Prostate gland (tissue), 2 donors: Measurements from ENCODE around the gene DRAM2. TPM values are rescaled to one million over a fixed set of nuclear protein-coding genes. Genes with fewer than 3 reads are reported as not detected.

Experiments
- DNase-seq: peaks from one replicate; pipeline ENCODE4 v3.0.0-alpha.2; 2019; ENCODE audit warnings: low spot score
- H3K27ac ChIP-seq, 2 donors: fragments of 200-600 bp; sonication (generic); 2 replicates each; pipeline ENCODE4 v1.5.1; 2017 to 2019
- H3K27me3 ChIP-seq: fragments of 200-600 bp; sonication (generic); replicated peaks from 2 replicates; pipeline ENCODE4 v1.5.1; 2019; ENCODE audit not compliant: insufficient read depth
- H3K36me3 ChIP-seq, 2 donors: fragments of 200-600 bp; sonication (generic); 1 replicate in 1 of 2; 2 replicates in 1 of 2; pipeline versions ENCODE4 v1.5.1 to v1.8.1; 2017 to 2019
- H3K4me1 ChIP-seq: fragments of 200-600 bp; sonication (generic); replicated peaks from 2 replicates; pipeline ENCODE4 v1.5.1; 2019
- H3K4me3 ChIP-seq, 2 donors: fragments of 200-600 bp; sonication (generic); 2 replicates each; pipeline ENCODE4 v1.5.1; 2017 to 2019
- H3K9me3 ChIP-seq: fragments of 200-600 bp; sonication (generic); 2 replicates; pipeline ENCODE4 v1.5.1; 2017
- POLR2A ChIP-seq: fragments of 450-650 bp; IDR thresholded peaks from one replicate; pipeline ENCODE4 v1.6.1; 2016; ENCODE audit warnings: antibody characterized with exemption, mild to moderate bottlenecking
- POLR2AphosphoS5 ChIP-seq: sonication (generic); formaldehyde crosslinking; IDR thresholded peaks from one replicate; pipeline ENCODE4 v1.6.1; 2017; ENCODE audit warnings: antibody characterized with exemption
- WGBS: methylation state at CpG from one replicate; pipeline ENCODE4 v1.1.5; 2018; 5-methylcytosine and 5-hydroxymethylcytosine counted together
- intact Hi-C: fragments of 100-400 bp; cut with DNase I; formaldehyde crosslinking; loops from one replicate; pipeline ENCODE4 v1.14.2; 2022
- total RNA-seq, 2 donors: library from RNA; depleted of rRNA; stranded (reverse); fragments of >200 nt; gene quantifications; one replicate each; pipeline ENCODE4 v1.1.0, GENCODE V29; 2016
- TF ChIP-seq, protein P1 (sequence below), 4 experiments: fragments of 200-600 bp in 2 of 4; fragments of 450-650 bp in 2 of 4; sonication (generic) in 2 of 4; IDR thresholded peaks; 1 replicate in 3 of 4; 2 replicates in 1 of 4; pipeline ENCODE4 v1.5.1; 2016 to 2019; ENCODE audit warnings: antibody characterized with exemption in 4 of 4, mild to moderate bottlenecking in 2 of 4, moderate library complexity in 2 of 4

The DRAM2 gene
- 10 to 100 TPM; 33.3 to 47.8 TPM for total RNA-seq

DNA sequence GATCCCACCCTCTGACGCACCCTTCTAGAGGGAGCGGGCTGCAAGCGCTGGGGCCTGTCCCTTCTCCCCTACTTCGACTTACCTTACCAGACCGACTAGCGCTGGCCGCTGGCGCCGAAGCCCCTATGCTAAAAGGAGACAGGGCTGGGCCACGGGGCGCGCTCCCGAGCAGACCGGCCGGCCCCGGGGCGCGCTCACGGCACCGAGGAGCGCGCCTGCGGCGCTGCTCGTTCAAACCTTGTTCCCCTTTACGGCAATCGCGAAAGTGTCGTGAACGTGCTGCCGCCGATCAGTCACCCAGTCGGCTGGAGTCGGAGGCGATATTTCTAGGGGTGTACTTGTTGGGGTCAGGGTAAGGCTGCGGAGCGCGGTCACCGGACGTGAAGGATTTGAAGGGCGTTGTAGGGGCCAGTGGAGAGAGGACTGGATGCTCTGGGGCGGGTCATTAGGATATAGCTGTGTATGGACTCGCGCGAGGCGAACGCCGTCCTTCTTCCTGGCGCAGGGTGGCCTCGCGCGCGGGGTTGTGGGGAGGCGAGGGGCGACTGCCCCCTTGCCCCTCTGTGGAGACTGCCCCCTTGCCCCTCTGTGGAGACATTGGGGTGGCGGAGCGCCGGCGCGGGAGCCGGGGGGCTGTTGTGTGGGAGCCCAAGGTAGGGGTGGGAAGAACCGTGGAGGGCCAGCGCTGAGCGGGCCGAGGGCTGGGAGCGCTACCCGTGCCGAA, at the start of gene DRAM2, which contains the start of gene CEPT1:
Gene DRAM2 (minus strand): TSS at position 138 of the 724 bp plus-strand sequence. CDS start 8,539 bp downstream, outside the sequence.
Gene CEPT1 (plus strand): TSS at position 268 of the 724 bp plus-strand sequence. CDS start 7,492 bp downstream, outside the sequence.
- Histone ChIP-seq H3K9me3 (no peaks in the 10 kb centered on the region), H3K27ac (peak within 1 kb of the TSS; percentile 83 to 88), H3K4me1 (peaks cover 3% of the 10 kb centered on the region), H3K36me3 (no peaks in the 10 kb centered on the region), H3K27me3 (no peaks in the 10 kb centered on the region), H3K4me3 (peak within 1 kb of the TSS; percentile 63 to 90)
- DNase-seq, result peak; percentile 96
- TF ChIP-seq POLR2A (peak; percentile 68), POLR2AphosphoS5 (peak; percentile 79)
- TF ChIP-seq, protein P1, sequence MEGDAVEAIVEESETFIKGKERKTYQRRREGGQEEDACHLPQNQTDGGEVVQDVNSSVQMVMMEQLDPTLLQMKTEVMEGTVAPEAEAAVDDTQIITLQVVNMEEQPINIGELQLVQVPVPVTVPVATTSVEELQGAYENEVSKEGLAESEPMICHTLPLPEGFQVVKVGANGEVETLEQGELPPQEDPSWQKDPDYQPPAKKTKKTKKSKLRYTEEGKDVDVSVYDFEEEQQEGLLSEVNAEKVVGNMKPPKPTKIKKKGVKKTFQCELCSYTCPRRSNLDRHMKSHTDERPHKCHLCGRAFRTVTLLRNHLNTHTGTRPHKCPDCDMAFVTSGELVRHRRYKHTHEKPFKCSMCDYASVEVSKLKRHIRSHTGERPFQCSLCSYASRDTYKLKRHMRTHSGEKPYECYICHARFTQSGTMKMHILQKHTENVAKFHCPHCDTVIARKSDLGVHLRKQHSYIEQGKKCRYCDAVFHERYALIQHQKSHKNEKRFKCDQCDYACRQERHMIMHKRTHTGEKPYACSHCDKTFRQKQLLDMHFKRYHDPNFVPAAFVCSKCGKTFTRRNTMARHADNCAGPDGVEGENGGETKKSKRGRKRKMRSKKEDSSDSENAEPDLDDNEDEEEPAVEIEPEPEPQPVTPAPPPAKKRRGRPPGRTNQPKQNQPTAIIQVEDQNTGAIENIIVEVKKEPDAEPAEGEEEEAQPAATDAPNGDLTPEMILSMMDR (IDR thresholded peaks at IDR 0.05), result no peak
- WGBS, result 1% methylated on average over 52 of the region's 68 CpGs
- intact Hi-C loops, result no loop called here

DNA sequence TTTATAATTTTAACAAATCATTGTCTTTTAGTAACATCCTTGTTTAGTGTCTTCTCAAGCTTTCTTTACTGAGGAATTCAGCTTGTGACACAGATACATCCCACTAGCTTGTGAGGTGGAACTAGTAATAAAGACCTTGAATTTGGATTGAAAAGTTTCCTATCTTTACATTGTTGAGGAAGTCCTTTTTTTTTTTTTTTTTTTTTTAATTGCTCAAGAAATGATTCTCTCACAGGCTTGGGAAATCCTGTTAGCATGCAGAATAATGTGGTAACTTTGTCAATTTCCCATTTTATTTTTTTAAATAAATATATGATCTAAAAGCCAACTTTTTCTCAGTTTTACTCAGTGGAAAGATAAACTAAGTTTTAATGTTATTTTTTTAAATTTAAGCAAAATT, 44.8 kb upstream of the DRAM2 start:
- intact Hi-C loops, result no loop called here
- H3K27ac ChIP-seq, result no peak overlapping the region
- H3K9me3 ChIP-seq, result no peaks in the 10 kb centered on the region
- no peak for DNase-seq
- no peaks in the 10 kb centered on the region for H3K4me1 ChIP-seq
- no peak overlapping the region for H3K4me3 ChIP-seq
- H3K27me3 ChIP-seq, result no peaks in the 10 kb centered on the region
- no peak for TF ChIP-seq POLR2A
- TF ChIP-seq POLR2AphosphoS5, result no peak
- TF ChIP-seq, protein P1 (IDR thresholded peaks at IDR 0.05), result no peak
- peaks cover 0 to 8% of the 10 kb centered on the region in 2 donors for H3K36me3 ChIP-seq

DNA sequence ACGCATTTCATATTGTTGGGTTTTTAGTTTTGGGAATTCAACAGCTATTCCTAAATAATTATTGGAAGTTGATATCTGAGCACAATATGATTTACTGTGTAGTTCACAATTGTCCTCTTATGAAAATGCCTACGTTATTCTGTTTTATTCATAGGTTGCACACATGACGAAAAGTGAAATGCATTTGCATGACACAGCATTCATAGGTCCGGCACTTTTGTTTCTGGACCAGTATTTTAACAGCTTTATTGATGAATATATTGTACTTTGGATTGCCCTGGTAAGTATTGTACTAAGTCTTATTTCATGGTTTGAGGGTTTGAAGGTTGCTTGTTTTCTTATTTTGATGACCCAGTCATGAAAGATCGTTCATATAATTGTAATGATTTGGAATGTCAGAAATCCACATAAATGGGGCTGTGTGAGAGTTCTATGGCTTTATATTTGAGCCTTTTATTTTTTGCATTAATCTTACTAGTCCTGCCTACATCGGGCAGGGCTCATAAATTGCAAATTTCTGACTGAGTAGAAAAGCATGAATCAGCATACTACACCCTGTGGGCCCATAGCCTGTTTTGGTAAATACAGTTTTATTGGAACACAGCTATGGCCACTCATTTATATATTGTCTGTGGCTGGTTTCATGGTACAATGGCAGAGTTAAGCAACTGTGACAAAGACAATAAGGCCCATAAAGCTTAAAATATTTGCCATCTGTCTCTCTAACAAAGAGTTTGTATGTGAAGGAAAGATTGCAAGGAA, 43.6 kb upstream of the DRAM2 start:
- TF ChIP-seq POLR2AphosphoS5 (no peak), POLR2A (no peak)
- TF ChIP-seq, protein P1 (IDR thresholded peaks at IDR 0.05), result no peak
- 81% methylated on average over 6 of the region's 6 CpGs for WGBS
- H3K4me3 ChIP-seq, result no peak overlapping the region
- no peaks in the 10 kb centered on the region for H3K27me3 ChIP-seq
- intact Hi-C loops, result no loop called here
- peaks cover 0 to 8% of the 10 kb centered on the region in 2 donors for H3K36me3 ChIP-seq
- no peak overlapping the region for H3K27ac ChIP-seq
- no peaks in the 10 kb centered on the region for H3K9me3 ChIP-seq
- no peak for DNase-seq
- no peaks in the 10 kb centered on the region for H3K4me1 ChIP-seq

GRCh38 chr1:111182052-111182451, 42.2 kb upstream of the DRAM2 start:
- Histone ChIP-seq H3K4me3 (no peak overlapping the region), H3K9me3 (no peaks in the 10 kb centered on the region), H3K27ac (no peak overlapping the region), H3K27me3 (no peaks in the 10 kb centered on the region), H3K36me3 (peaks cover 0 to 8% of the 10 kb centered on the region in 2 donors), H3K4me1 (no peaks in the 10 kb centered on the region)
- DNase-seq, result no peak
- intact Hi-C loops, result no loop called here
- 94% methylated on average over 2 of the region's 2 CpGs for WGBS
- no peak for TF ChIP-seq POLR2AphosphoS5
- no peak for TF ChIP-seq POLR2A
- TF ChIP-seq, protein P1 (IDR thresholded peaks at IDR 0.05), result no peak
